ENCODE results near the gene ARID5B.
"Not testable (repeated sequence)": the region's sequence is repeated elsewhere in the genome, so short reads cannot be mapped to it uniquely, and the experiment has no call there.

ARID5B gene

DNA sequence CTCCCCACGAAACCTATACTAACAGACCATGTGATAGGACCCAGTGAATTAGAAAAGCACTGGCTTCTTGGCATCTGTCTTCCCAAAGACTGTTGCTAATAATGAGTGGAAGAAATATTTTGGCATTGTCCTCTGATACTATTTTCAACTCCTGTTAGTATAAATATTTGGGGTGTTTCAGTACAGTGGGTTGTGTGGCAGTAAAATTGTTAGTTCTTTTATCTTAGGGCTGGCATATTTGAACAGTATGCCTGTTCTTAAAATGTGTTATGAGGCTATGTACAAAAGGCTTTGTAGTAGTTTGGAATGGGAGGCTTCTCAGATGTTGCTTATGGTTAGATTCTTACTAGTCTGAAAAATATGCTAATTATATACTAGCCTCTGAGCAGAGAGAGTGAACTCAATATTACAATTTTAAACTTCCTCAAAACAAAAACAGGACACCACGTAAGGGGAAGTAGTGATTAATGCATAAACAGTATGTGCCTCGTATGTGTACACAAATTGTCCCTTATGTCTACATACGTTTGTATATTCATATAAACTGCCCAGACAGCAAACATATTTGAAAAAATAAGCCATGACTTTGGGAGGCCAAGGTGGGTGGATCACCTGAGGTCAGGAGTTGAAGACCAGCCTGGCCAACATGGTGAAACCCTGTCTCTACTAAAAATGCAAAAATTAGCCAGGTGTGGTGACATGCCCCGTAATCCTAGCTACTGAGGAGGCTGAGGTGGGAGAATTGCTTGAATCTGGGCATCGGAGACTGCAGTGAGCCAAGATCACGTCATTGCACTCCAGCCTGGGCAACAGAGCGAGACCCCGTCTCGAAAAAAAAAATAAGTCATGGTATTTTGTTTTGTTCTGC lies 115.4 kb downstream of the ARID5B start:
- DNase-seq (ENCODE audit: low read depth): no peak

DNA sequence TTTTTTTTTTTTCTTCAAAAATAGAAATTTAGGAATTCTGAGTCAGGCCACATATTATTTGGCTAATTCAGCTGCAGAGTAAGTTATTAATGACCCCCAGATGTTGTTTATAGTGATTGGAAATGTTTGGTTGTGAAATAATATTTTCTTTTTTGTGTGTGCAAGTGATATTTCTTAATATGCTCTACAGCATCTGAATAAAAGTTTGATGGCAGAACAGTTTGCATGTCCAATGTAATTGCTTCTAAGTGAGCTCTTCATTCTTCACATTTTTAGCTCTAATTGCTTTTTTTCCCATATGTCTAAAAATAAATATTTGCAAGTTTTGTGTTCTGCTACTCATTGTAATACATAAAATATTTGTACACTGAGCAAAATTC lies 116.0 kb downstream of the ARID5B start:
- DNase-seq (ENCODE audit: low read depth): no peak

DNA sequence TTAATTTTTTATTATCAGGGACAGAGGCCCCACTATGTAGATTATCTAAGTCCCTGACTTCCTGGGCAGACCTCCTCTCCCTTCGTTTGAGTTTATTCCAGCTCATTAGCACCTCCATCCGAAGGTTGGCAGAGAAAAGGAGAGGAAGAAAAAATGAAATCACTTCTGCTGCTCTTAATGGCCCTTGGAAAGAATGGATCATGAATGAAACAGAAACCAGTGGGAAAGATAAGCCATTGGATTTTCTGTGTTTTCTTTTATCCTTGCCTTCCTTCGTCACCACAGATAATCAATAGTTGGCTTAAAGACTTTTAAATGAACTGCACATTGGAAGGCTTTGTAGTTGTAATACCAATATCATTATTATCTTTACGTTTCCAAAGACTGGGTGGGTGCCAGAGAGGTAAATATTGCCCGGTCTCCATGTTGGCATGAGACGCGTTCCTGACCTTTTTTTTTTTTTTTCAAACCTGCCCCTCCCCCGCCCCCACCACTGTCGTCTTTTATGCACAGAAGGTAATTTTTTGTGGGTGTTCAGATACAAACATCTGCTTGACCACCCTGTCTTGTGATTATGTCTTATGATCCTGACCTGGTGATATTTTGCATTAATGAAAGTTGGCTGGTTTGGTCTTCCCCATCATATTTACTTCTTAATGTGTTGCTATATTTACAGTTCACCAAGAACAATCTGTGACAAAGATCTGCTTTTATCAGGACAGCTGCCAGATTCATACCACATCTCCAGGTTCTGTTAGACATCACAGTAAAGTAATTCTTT lies 116.8 kb downstream of the ARID5B start:
- DNase-seq (ENCODE audit: low read depth): no peak

DNA sequence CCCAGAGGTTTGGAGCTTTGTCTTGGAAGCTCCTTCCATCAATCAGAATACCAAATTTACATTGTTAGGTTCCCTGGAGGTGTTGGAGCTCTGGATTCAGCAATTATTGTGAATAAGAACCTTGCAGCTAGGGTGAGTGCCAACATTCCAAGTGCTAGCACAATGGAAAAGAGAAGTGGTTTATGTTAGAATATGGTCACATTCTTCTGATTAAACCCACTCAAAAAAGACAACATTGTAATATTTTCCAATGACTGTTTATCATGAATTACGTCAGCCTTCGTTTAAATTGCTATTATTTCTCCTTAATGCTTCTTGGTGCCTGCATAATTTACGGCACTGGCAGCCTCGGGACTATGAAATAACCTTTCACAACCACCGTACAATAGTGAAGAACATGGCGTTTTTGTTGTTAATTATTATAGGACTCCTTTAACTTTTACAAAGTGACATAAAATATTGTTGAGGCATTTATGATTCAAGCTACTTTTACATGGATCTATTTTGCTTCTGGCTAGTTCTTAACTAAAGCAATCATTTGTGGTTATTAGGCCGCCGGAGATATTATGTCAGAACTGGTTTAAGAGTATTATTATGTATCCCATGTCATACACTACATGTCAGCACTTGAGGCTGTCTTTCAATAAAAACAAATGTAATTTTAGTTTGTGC lies 117.7 kb downstream of the ARID5B start:
- DNase-seq (ENCODE audit: low read depth): no peak

DNA sequence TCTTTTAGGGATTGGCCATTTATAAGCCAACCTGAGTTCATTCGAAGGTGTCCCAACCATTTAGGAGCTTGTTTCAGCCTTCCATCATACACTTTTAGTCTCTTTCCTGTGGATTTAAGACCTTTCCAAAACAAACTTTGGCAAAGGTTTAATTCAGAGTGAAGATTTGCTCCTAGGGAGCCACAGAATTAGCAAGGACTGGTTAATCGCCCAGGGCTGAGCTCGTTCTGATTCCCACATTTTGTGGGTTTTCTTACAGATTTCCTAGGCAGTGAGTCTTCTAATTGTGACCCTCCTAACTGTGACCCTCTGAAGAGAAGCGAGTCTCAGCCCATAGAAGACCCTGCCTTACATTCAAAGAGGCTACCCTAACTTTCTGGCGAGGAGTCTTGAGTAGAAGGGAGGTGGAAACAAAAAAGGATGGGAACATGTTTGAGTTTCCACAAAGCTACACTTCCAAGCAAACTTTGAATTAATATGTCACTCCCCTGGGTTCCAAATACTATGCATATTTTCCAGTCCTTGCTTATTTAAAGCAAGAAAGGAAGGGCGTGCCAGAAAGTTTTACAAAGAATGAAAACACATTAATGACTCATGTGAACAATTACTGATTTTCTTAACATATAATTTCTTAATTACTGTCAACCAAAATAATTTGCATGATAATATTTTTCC lies 118.3 kb downstream of the ARID5B start:
- no peak for DNase-seq (ENCODE audit: low read depth)

DNA sequence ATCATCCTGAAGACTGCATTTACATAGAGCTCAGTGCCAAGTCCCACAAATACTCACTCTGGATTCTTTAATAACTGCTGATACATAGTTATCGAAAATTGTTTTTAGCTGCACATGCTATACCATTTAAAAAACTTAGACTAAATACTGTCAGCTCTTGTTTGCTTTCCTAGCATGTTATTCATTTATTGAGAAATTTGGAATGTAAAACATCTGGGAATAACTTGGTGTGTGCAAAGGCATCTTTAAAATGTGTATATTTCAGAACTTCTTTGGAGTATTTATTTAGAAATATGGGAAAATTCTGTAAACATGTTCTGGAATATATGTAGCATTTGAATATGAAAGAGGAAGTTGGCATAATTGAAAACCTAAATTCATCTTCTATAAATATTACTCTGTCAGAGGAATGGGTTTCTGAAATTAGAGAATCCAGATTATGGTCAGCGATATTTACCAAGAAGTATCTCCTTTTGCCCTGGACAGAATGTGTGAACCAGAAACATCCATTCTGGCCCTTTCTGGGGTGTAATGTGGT lies 119.7 kb downstream of the ARID5B start:
- no peak for DNase-seq (ENCODE audit: low read depth)

DNA sequence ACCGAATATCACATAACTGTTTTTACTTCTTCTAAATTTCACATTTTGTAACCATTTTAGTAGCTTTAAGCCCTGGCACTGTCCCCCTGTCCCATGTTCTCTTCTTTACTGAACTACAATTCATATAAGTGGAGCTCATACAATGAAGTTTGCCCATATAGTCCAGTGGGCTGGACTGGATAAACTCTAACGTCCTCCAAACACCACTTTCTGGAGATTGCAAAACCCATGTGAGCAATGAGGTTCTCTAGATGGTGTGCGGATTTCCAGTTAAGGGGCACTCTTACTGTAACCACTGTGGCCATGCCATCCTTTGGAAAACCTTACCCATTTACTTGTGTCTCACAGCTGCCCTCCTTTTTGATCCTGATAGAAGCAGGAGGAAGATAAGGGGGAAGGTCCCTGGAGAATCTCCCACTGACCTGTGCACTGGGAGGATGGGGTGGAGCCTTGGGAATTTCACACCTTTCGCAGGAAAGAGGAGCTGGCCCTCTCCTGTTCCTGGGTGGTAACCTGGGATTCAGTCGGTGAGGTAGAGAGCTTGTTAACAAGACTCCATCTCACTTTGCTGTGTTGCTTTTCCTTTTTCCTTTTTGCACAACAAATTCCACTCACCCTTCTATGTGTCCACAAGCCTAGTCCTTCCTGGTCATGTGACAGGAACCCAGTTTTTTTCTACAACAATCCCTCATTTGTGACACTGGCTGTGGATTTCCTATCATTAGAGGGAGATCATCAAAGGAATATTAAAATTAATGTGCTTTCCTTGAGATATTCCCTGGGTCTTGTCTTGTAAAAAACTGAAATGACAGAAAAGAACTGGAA lies 120.7 kb downstream of the ARID5B start:
- no peak for DNase-seq (ENCODE audit: low read depth)

DNA sequence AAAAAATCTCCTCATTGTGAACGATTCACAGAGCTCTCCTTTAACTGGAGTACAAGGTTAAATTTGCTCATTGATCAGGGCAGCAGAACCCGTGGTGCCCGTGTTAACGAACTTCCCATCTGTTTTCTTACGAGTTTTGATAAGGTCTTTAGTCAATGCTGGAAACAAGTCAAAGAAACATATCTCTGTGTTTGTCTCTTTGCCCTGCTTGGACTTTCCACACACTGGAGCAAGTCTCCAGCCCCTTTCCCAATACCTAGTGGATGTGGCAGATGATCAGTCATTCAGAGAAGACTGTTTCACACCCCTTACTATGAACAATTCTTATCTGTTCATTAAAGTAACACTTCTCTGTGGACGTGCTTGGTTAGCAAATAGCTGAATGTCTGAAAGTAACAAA lies 121.3 kb downstream of the ARID5B start:
- no peak for DNase-seq (ENCODE audit: low read depth)

DNA sequence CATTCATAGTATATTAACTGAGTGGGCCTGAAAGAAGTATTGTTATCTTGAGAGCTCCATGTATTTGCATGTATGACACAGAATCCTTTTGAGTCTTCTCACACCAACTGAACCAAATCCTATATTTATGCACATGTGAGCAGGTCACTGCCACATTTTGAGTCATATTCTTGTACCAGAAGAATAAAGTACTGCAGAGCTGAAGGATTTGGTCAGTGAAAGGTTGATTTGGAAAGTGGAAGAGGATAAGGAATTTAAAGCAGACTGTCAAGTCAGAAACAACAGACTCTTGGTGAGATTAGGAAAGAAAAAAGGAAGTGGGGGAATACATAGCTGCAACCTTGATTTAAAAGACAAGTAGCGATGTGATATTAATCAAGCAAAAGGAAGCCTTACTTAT lies 121.8 kb downstream of the ARID5B start:
- no peak for DNase-seq (ENCODE audit: low read depth)

DNA sequence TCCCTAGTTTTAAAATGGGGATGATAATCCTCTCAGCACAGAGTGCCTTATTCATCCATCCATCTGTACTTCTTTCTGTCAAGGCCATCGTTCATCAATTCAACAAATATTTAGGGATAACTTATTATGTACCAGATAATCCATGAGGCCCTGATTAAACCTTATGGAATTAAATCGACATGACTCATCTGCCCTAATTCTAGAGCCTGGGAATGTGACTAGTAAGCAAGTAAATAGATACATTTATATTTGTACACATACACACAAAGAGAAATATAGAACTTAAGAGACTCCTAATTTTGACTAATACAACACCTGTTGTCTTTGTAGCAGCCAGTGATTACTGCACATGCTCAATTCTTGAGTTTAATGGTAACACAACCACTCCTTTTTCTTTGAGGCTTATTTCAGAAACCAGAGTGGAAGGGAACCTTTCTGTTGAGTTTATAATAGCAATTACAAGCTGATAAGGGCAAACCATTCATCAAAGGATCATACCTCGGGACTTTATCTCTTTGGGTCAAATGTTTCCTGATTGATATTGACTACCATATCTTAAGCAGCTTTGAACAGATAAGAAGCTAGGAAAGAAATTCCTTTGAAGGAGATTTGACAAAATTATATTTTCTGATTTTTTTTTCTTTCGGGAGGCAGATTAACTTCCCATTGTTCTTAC lies 122.7 kb downstream of the ARID5B start:
- DNase-seq (ENCODE audit: low read depth): no peak

DNA sequence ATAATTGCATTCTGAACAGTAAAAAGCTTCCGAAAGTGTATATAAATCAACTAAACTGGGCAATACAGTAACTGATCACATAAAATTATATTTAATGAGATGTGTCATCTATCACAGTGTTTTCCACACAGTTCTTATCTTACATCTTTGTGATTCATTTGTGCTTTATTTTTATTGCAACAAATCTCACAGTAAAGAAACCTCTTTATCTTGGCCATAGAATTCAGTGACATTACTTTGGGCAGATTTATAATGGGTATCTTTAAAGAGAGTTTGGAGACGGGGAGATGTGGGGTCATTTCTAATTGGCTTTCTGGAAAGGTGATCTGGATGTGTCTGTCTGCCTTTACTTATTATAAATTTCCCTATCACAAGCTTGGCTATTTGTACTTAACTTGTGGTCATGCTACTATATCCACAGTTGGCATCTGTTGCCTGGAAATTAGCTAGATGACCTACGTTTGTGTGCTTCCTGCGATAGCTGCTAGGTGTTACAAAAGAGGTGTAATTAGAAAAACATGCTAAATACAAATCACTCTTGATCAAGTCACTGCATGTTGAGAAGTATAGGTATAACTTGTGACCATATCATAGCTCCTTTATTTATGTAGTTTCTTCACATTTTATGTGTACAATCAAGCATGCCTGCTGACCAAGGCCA lies 123.8 kb downstream of the ARID5B start:
- DNase-seq (ENCODE audit: low read depth): no peak

DNA sequence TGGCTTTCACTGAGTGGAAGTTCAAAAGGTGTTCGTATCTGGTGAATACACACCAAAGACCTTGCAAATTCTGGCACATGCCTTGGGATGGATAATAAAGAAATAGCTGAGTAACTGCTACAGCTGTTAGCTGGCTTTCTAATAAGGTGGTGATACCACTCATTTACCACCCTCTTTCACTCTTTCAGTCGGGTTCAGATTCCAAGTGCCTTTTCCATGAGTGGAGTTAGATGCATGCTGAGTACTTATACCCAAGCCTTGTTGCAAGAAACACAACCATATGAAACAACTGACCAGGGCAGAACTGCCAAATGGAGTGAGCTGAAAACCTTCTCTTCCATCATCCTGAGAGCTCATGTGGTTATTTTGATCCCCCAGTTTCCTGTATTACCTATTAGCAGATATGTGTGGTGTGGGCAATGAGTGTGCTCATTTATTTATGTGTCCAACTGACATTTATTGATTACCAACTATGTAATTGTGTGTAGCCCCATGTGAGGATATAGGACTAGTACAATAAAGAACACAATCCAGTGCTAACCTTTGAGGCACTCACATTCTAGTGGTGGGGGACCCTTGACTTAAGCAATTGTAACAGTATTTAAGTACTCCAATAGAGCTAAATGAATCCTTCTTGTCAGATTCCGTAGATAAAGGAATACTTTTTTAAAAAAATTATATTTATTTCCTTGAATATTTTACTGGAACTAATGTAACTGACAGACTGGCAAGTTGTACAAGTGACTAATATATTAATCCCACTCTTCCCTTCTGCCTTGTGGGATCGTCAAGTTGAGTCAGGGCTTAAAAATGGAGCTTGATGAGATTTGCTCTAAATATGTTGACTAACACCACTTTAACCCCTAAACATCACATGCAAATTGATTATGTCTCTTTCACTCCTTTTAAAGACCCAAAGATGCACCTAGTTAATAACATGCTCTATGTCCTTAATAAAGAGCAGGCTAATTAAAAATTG lies 124.7 kb downstream of the ARID5B start:
- DNase-seq (ENCODE audit: low read depth): no peak

DNA sequence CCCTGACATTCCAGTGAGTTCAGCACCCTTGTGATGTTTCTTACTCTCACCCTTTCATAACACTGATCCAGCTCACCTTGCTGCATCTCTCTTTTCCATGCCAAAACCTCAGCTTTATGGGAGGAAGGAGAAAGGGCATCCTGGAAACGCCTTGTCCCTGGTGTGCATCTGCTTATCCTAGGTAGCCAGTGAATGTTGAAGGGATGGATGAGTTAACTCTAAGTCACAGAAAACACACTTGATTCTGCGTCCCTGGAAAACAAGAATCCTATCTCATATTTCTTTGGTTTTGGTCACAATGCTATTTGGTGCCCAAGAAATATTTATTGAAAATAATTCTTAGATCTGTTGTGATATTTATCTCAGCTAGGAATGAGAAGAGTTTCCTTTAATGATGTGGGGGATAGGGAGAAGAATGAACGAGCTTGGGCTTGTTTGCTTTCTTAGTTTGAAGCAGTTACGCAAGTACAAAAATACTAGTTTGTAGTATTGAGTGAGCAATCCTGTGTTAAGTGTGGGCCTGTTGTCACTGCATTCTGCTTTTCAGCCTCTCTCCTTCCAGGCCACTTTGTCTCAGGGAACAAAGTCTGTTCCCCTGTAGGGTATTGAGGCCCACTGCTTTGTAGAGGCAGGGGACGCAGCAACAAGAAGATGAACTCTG lies 126.5 kb downstream of the ARID5B start:
- DNase-seq (ENCODE audit: low read depth): no peak

DNA sequence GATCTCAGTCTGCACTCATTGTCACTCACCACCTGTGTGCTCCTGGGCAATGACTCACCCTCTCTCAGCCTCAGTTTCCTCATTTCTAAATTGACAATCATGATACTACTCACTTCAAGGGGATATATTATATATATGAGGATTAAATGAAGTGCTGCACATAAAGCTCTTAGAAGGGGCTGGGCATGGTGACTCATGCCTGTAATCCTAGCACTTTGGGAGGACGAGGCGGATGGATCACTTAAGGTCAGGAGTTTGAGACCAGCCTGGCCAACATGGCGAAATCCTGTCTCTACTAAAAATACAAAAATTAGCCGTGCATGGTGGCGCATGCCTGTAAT lies 127.0 kb downstream of the ARID5B start:
- DNase-seq (ENCODE audit: low read depth): not testable (repeated sequence)

DNA sequence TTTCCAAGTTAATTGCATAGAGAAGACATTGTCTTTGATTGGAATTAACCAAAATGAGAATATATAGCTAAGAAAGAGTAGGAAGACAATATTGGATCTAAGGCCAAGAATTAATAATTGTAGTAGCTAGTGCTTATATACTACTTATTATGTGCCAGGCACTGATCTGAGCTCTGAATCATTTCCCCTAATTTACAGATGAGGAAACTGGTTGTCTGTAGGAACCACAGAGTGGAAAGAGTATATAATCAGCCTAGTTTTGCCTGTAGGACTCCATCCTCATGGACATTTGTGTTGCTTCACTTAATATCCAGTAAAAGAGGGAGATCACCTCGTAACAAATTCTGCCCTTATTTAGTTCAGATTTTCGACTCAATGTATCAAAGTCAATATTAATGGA lies 127.9 kb downstream of the ARID5B start:
- no peak for DNase-seq (ENCODE audit: low read depth)

DNA sequence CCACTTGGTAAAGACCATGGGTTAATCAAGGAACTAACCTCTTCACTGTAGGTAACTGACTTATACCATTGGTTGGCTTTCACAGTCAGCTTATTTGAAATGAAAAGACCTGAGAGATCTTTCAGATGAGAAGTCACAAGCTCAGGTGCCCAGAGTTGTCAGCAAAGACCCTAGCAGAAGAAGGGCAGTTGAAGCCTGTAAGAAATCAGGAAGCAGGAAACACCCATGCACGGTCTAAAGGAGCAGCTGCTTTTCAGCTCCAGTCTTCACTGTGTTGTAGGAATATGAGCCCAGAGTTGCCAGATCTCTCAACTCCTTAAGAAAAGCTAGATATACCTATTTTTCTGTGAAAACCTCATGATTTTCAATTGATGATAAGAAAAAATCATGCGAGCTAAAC lies 130.0 kb downstream of the ARID5B start:
- no peak for DNase-seq (ENCODE audit: low read depth)

DNA sequence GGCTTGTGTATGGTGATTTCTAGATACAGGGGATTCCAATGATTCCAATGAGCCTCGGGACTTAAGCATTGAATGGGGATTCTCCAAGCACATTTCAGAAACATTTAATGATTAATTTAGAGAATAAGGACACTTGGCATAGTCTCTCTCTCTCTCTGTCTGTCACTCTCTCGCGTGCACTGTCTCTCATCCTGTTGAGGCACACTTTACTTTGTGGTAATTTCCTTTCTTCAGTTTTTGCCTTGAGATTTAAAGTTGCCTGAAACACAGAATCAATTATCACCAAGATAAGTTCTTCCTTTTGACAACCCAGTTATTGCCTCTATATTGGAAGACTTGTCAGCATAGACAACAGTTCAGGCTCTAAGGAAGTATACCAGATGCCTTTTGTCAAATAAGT lies 131.6 kb downstream of the ARID5B start:
- DNase-seq (ENCODE audit: low read depth): no peak

DNA sequence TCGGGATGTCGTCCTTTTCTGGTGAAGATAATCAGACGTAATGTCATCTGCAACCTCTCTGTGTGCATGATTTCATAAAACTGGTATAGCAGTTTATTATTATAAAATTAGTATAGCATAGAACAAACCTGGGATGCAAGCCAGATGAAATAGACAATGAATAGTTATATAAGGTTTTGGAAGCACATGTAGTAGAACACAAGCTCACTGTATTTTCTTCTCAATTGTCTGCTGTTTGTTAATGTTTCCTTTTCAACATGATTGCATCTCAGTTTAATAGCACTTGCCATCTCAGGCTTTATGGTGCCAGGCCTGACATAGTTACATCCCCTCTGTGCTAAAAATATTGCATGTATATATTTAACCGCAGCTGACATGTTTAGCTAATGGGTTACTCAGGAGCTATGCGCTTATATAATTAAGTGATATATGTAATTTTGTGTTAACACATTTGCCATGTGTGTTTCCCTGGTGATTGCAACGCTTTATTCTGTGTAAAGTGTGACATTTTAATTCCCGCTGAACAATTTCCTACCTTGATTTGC lies 132.7 kb downstream of the ARID5B start:
- no peak for DNase-seq (ENCODE audit: low read depth)

Data from stimulated activated CD8-positive, alpha-beta memory T cell treated with anti-CD3 and anti-CD28 coated beads, Interleukin-7, amount 100 ng/mL, for 24 hours (primary cell).